Bone marrow (tissue), 2 donors: ENCODE measurements around the gene FGD6.
"Not testable (repeated sequence)": the region's sequence is repeated elsewhere in the genome, so short reads cannot be mapped to it uniquely, and the experiment has no call there.

Experiments
- DNase-seq, 2 donors: peaks; one replicate each; lab custom pipeline; 2025; lab: John Stamatoyannopoulos, UW

Gene FGD6

GRCh38 chr12:95217377-95218149 lies at the start of gene FGD6, which contains the start of gene VEZT:
Gene FGD6 (minus strand): TSS chr12:95217467. CDS start chr12:95217240, 227 bp downstream.
Gene VEZT (plus strand): TSS chr12:95217807. CDS start chr12:95217851, 44 bp downstream.
- peak; percentile 88 to 98 for DNase-seq

- DNase-seq, result no peak
Observed at GRCh38 chr12:95266254-95266653, 49.0 kb upstream of the FGD6 start.

GRCh38 chr12:95265765-95266164 lies 48.5 kb upstream of the FGD6 start:
- DNase-seq, result no peak

GRCh38 chr12:95262808-95263207 lies 45.5 kb upstream of the FGD6 start:
- DNase-seq, result no peak

GRCh38 chr12:95261109-95261508 lies 43.8 kb upstream of the FGD6 start:
- DNase-seq, result no peak

GRCh38 chr12:95259368-95259767 lies 42.1 kb upstream of the FGD6 start:
- DNase-seq, result no peak

GRCh38 chr12:95258803-95259202 lies 41.5 kb upstream of the FGD6 start:
- no peak for DNase-seq

- no peak for DNase-seq
Observed at GRCh38 chr12:95258151-95258550, 40.9 kb upstream of the FGD6 start.

- DNase-seq, result no peak
Observed at GRCh38 chr12:95257541-95257940, 40.3 kb upstream of the FGD6 start.

GRCh38 chr12:95253386-95253785 lies 36.1 kb upstream of the FGD6 start:
- no peak for DNase-seq

- DNase-seq, result no peak
Observed at GRCh38 chr12:95248604-95249360, 31.5 kb upstream of the FGD6 start.

GRCh38 chr12:95248095-95248494 lies 30.8 kb upstream of the FGD6 start:
- DNase-seq, result no peak

- no peak for DNase-seq
Observed at GRCh38 chr12:95244350-95244749, 27.1 kb upstream of the FGD6 start.

GRCh38 chr12:95243497-95244183 lies 26.4 kb upstream of the FGD6 start:
- DNase-seq, result no peak

- no peak for DNase-seq
Observed at GRCh38 chr12:95241761-95242506, 24.7 kb upstream of the FGD6 start.

- DNase-seq, result not testable (repeated sequence)
Observed at GRCh38 chr12:95241138-95241537, 23.9 kb upstream of the FGD6 start.

GRCh38 chr12:95240556-95240955 lies 23.3 kb upstream of the FGD6 start:
- DNase-seq, result no peak

- not testable (repeated sequence) for DNase-seq
Observed at GRCh38 chr12:95239835-95240234, 22.6 kb upstream of the FGD6 start.

GRCh38 chr12:95239216-95239615 lies 21.9 kb upstream of the FGD6 start:
- no peak for DNase-seq

- DNase-seq, result no peak
Observed at GRCh38 chr12:95238150-95238549, 20.9 kb upstream of the FGD6 start.

GRCh38 chr12:95237315-95237714 lies 20.0 kb upstream of the FGD6 start:
- DNase-seq, result no peak

GRCh38 chr12:95235621-95236020 lies 18.4 kb upstream of the FGD6 start:
- not testable (repeated sequence) for DNase-seq
